Gastrocnemius medialis (tissue), 4 donors: ENCODE data around the gene EIF3C.
"Not testable (repeated sequence)": the region's sequence is repeated elsewhere in the genome, so short reads cannot be mapped to it uniquely, and the experiment has no call there.

ENCODE experiments used
- CTCF ChIP-seq, 5 experiments: fragments of 450-650 bp in 3 of 5; fragments of 200-600 bp in 2 of 5; sonication (generic) in 2 of 5; IDR thresholded peaks in 4 of 5; conservative IDR thresholded peaks in 1 of 5; 1 replicate in 4 of 5; 2 replicates in 1 of 5; pipeline ENCODE4 v1.5.1; 2016 to 2019; ENCODE audit warnings: antibody characterized with exemption in 5 of 5, mild to moderate bottlenecking in 3 of 5, moderate library complexity in 3 of 5
- POLR2A ChIP-seq, 2 donors: fragments of 450-650 bp; IDR thresholded peaks; one replicate each; pipeline ENCODE4 v1.6.1; 2017; ENCODE audit warnings: antibody characterized with exemption in 2 of 2, mild to moderate bottlenecking in 2 of 2, moderate library complexity in 2 of 2

GRCh38 chr16:28711220-28712083, at the start of gene EIF3C:
- TF ChIP-seq POLR2A (IDR thresholded peaks at IDR 0.05); CTCF (IDR thresholded peaks at IDR 0.05 in 4 of 5, conservative IDR thresholded peaks at IDR 0.05 in 1 of 5): not testable (repeated sequence)
